ENCODE measurements around the gene TSPAN12.

- TF ChIP-seq CTCF (IDR thresholded peaks at IDR 0.05) (no peak), POLR2A (IDR thresholded peaks at IDR 0.05) (no peak), EP300 (IDR thresholded peaks at IDR 0.05) (no peak)
Measured at GRCh38 chr7:120806669-120807068, 51.3 kb downstream of the TSPAN12 start.

All from ovary (tissue), 3 donors.